ENCODE measurements around the gene TAT.
"Not testable (repeated sequence)": the region's sequence is repeated elsewhere in the genome, so short reads cannot be mapped to it uniquely, and the experiment has no call there.

The TAT gene

DNA sequence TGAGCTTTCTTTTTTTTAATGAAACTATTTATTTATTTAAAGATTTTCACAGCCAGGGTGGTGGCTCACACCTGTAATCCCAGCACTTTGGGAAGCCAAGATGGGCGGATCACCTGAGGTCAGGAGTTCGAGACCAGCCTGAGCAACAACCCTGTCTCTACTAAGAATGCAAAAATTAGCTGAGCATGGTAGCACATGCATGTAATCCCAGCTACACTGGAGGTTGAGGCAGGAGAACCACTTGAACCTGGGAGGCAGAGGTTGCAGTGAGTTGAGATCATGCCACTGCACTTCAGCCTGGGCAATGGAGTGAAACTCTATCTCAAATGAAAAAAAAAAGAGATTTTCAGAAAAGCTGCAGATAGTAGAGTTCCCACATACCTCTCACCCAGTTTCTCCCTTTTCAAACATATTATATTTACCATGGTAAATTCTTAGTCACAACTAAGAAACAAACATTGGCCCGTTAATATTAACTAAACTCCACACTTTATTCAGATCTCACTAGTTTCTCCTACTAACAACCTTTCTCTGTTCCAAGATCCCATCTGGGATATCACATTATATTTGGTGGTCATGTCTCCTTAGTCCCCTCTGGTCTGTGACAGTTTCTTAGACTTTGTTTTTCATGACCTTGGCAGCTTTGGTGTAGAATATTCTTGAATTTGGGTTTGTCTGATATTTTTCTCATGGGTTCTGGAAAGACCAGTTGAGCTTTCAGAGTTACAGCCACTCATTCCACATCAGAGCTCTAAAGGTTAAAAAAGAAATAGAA is 7.8 kb upstream of the TAT start:
- FAIRE-seq (no peak), DNase-seq (ENCODE audit: insufficient read length, low spot score) (no peak)
- TF ChIP-seq PAX5 (IDR thresholded peaks at IDR 0.05; ENCODE audit: insufficient read depth, low read length, severe bottlenecking) (no peak), TAF1 (IDR thresholded peaks at IDR 0.05; ENCODE audit: low read depth, low read length) (no peak), POLR2AphosphoS5 (IDR thresholded peaks at IDR 0.05; ENCODE audit: low read depth, low read length) (no peak), SPI1 (IDR thresholded peaks at IDR 0.05; ENCODE audit: low read depth, low read length) (no peak), POU2F2 (IDR thresholded peaks at IDR 0.05; ENCODE audit: low read depth, low read length) (no peak), POLR2A (IDR thresholded peaks at IDR 0.05; ENCODE audit: low read depth, low read length) (no peak)

GRCh38 chr16:71582553-71582848 is 5.6 kb upstream of the TAT start:
- not testable (repeated sequence) for FAIRE-seq; DNase-seq (ENCODE audit: insufficient read length, low spot score)

DNA sequence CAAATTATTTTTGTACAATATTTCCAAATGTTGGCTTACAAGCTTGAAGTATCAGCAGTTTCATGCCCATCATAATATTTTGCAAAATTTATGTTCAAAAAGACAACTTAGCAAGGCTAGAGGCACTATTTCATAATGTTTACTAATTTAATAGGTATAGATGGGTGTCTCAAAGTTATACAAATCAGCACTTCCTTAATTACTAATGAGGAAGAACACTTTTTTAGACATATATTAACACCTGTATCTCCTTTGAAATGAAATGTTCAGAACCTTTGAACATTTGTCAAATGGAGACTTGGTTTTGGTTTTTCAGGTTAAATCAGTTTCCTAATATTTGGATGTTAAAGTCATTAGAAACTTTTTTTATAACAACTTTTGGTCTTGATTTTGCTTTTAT is 2.2 kb downstream of the TAT start:
- no peak for TF ChIP-seq PAX5 (IDR thresholded peaks at IDR 0.05; ENCODE audit: insufficient read depth, low read length, severe bottlenecking)
- no peak for TF ChIP-seq POLR2A (IDR thresholded peaks at IDR 0.05; ENCODE audit: low read depth, low read length)
- no peak for TF ChIP-seq SPI1 (IDR thresholded peaks at IDR 0.05; ENCODE audit: low read depth, low read length)
- no peak for TF ChIP-seq POLR2AphosphoS5 (IDR thresholded peaks at IDR 0.05; ENCODE audit: low read depth, low read length)
- no peak for TF ChIP-seq TAF1 (IDR thresholded peaks at IDR 0.05; ENCODE audit: low read depth, low read length)
- no peak for TF ChIP-seq POU2F2 (IDR thresholded peaks at IDR 0.05; ENCODE audit: low read depth, low read length)
- FAIRE-seq, result no peak
- no peak for DNase-seq (ENCODE audit: insufficient read length, low spot score)

DNA sequence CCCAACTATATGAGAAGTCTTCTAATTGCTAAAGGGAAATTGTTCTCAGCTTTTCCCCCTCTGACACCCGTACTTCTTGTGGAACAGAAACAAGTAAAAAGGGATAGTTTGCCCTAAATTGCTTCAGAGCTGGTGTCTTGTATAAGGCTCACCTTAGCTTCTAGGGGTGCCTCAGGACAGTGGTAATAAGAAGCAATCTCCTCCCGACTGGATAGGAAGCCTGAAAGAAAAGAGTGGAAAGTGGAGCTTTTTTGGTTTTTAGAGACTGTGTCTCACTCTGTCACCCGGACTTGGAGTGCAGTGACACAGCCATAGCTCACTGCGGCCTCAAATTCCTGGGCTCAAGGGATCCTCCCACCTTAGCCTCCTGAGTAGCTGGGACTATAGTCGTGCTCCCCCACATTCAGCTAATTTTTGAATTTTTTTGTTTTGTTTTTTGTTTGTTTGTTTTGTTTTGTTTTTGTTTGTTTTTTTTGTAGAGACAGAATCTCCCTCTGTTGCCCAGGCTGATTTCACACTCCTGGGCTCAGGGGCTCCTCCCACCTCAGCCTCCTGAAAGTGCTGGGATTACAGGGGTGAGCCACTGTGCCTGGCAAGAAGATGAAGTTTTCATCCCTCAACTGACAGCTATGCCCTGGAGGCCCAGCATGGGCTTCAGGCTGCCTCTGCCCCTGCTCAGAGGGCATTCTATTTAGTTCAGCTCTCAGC is 3.4 kb downstream of the TAT start:
- no peak for DNase-seq (ENCODE audit: insufficient read length, low spot score)
- TF ChIP-seq POLR2A (IDR thresholded peaks at IDR 0.05; ENCODE audit: low read depth, low read length) (no peak), SPI1 (IDR thresholded peaks at IDR 0.05; ENCODE audit: low read depth, low read length) (no peak), PAX5 (IDR thresholded peaks at IDR 0.05; ENCODE audit: insufficient read depth, low read length, severe bottlenecking) (no peak), TAF1 (IDR thresholded peaks at IDR 0.05; ENCODE audit: low read depth, low read length) (no peak), POU2F2 (IDR thresholded peaks at IDR 0.05; ENCODE audit: low read depth, low read length) (no peak), POLR2AphosphoS5 (IDR thresholded peaks at IDR 0.05; ENCODE audit: low read depth, low read length) (no peak)
- no peak for FAIRE-seq

GRCh38 chr16:71572497-71573116 is 4.3 kb downstream of the TAT start:
- TF ChIP-seq TAF1 (IDR thresholded peaks at IDR 0.05; ENCODE audit: low read depth, low read length) (no peak), POLR2A (IDR thresholded peaks at IDR 0.05; ENCODE audit: low read depth, low read length) (no peak), POU2F2 (IDR thresholded peaks at IDR 0.05; ENCODE audit: low read depth, low read length) (no peak), POLR2AphosphoS5 (IDR thresholded peaks at IDR 0.05; ENCODE audit: low read depth, low read length) (no peak), SPI1 (IDR thresholded peaks at IDR 0.05; ENCODE audit: low read depth, low read length) (no peak), PAX5 (IDR thresholded peaks at IDR 0.05; ENCODE audit: insufficient read depth, low read length, severe bottlenecking) (no peak)
- DNase-seq (ENCODE audit: insufficient read length, low spot score) (no peak), FAIRE-seq (no peak)

DNA sequence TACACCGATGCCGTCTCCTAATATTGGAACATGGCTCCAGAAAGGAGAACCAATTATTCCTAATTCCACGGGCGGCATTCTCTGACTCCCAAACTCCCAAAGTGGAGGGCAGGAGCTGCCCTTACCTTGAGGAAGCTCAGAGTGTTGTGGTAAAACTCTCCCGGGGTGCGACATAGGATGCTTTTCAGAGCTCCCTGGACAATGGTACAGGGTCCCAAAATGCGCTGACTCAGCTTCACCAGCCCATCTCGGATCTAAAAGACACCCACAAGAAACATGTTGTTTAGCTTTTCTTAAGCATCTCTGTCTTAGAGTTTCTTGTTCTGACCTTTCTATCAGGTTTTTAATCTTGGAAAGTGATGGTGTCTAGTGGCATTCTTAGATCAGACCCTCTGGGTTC is 6.7 kb downstream of the TAT start:
- no peak for FAIRE-seq
- DNase-seq (ENCODE audit: insufficient read length, low spot score), result no peak
- TF ChIP-seq POLR2A (IDR thresholded peaks at IDR 0.05; ENCODE audit: low read depth, low read length) (no peak), PAX5 (IDR thresholded peaks at IDR 0.05; ENCODE audit: insufficient read depth, low read length, severe bottlenecking) (no peak), TAF1 (IDR thresholded peaks at IDR 0.05; ENCODE audit: low read depth, low read length) (no peak)

GRCh38 chr16:71569621-71570020 is 7.3 kb downstream of the TAT start:
- FAIRE-seq (no peak), DNase-seq (ENCODE audit: insufficient read length, low spot score) (no peak)
- no peak for TF ChIP-seq TAF1 (IDR thresholded peaks at IDR 0.05; ENCODE audit: low read depth, low read length)
- TF ChIP-seq SPI1 (IDR thresholded peaks at IDR 0.05; ENCODE audit: low read depth, low read length), result no peak
- no peak for TF ChIP-seq POU2F2 (IDR thresholded peaks at IDR 0.05; ENCODE audit: low read depth, low read length)
- no peak for TF ChIP-seq POLR2A (IDR thresholded peaks at IDR 0.05; ENCODE audit: low read depth, low read length)
- no peak for TF ChIP-seq PAX5 (IDR thresholded peaks at IDR 0.05; ENCODE audit: insufficient read depth, low read length, severe bottlenecking)
- no peak for TF ChIP-seq POLR2AphosphoS5 (IDR thresholded peaks at IDR 0.05; ENCODE audit: low read depth, low read length)

DNA sequence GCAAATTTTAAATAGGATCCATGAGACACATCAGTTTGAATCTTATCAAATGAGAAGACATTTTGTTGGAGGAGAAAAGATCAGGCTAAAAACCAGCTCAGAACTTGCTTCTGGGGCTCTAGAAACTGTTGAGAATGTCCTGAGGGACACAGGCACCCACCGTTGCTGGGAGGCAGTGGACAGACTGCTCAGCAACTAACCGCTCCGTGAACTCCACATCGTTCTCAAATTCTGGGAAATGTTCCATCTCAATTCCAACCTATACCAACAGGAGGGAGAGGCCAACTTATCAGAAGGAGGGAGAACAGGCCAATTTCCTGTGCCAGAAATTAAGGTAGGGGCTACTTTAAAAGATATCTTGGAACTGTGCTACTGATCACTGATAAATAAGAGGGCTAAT is 8.3 kb downstream of the TAT start:
- DNase-seq (ENCODE audit: insufficient read length, low spot score) (no peak), FAIRE-seq (no peak)

DNA sequence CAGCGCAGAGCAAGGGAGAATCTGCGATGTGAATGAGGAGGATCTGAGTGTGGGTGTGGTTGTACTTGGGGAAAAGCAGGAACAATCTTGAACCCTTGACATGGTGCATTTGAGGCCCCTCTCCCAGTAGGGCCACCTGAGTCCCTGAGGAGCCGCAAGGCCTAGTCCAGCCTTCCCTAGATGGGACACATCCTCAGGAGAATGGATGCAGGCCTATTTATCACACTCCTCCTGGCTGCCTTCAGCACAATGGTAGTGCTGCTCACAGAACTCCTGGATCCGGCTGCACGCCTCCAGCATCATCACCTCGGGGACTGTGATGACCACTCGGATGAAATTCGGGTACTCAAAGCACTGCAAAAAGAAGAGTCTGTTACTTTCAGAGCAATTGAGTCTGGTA is 9.0 kb downstream of the TAT start:
- FAIRE-seq (no peak), DNase-seq (ENCODE audit: insufficient read length, low spot score) (no peak)
- TF ChIP-seq TAF1 (IDR thresholded peaks at IDR 0.05; ENCODE audit: low read depth, low read length) (no peak), POU2F2 (IDR thresholded peaks at IDR 0.05; ENCODE audit: low read depth, low read length) (no peak), POLR2AphosphoS5 (IDR thresholded peaks at IDR 0.05; ENCODE audit: low read depth, low read length) (no peak), PAX5 (IDR thresholded peaks at IDR 0.05; ENCODE audit: insufficient read depth, low read length, severe bottlenecking) (no peak), POLR2A (IDR thresholded peaks at IDR 0.05; ENCODE audit: low read depth, low read length) (no peak), SPI1 (IDR thresholded peaks at IDR 0.05; ENCODE audit: low read depth, low read length) (no peak)

More for the DNA sequence above, 8.3 kb downstream of the TAT start:
- TF ChIP-seq TAF1 (IDR thresholded peaks at IDR 0.05; ENCODE audit: low read depth, low read length) (no peak), POLR2AphosphoS5 (IDR thresholded peaks at IDR 0.05; ENCODE audit: low read depth, low read length) (no peak), POU2F2 (IDR thresholded peaks at IDR 0.05; ENCODE audit: low read depth, low read length) (no peak), SPI1 (IDR thresholded peaks at IDR 0.05; ENCODE audit: low read depth, low read length) (no peak), PAX5 (IDR thresholded peaks at IDR 0.05; ENCODE audit: insufficient read depth, low read length, severe bottlenecking) (no peak), POLR2A (IDR thresholded peaks at IDR 0.05; ENCODE audit: low read depth, low read length) (no peak)

All from GM12891 (cell line).